Activated CD8-positive, alpha-beta T cell treated with anti-CD3 and anti-CD28 coated beads for 36 hours (primary cell): ENCODE results near the gene NT5DC1. TPM values are rescaled to one million over a fixed set of nuclear protein-coding genes. Genes with fewer than 3 reads are reported as not detected.

ENCODE experiments used
- ATAC-seq: fragments of 200-7000 bp; cut with Tn5 transposase; one replicate; pipeline ENCODE4 v1.10.0; 2021; ENCODE audit warnings: mild to moderate bottlenecking, moderate library complexity
- CTCF ChIA-PET: fragments of 350-600 bp; sonication (Branson Sonifier 250); formaldehyde crosslinking; loops from one replicate; lab custom pipeline; 2021; ENCODE audit warnings: antibody characterized with exemption; lab: Charles Lee
- POLR2A ChIA-PET: fragments of 350-600 bp; sonication (Branson Sonifier 250); formaldehyde crosslinking; loops from one replicate; lab custom pipeline; 2021; ENCODE audit warnings: antibody characterized with exemption; lab: Charles Lee
- DNase-seq: peaks from one replicate; pipeline ENCODE4 v3.0.0-alpha.2; 2020
- H3K27ac Mint-ChIP-seq: one replicate; pipeline ENCODE4 v1.8.0; 2021; ENCODE audit warnings: mild to moderate bottlenecking, mixed read lengths
- H3K27me3 Mint-ChIP-seq: one replicate; pipeline ENCODE4 v1.8.0; 2021; ENCODE audit warnings: mixed read lengths
- H3K36me3 Mint-ChIP-seq: one replicate; pipeline ENCODE4 v1.8.0; 2021; ENCODE audit warnings: low read depth, mixed read lengths
- H3K4me1 Mint-ChIP-seq: one replicate; pipeline ENCODE4 v1.8.0; 2021; ENCODE audit warnings: low read depth, mixed read lengths
- H3K4me3 Mint-ChIP-seq: one replicate; pipeline ENCODE4 v1.8.0; 2021; ENCODE audit warnings: mild to moderate bottlenecking, moderate library complexity, mixed read lengths
- H3K9me3 Mint-ChIP-seq: one replicate; pipeline ENCODE4 v1.8.0; 2021; ENCODE audit warnings: mixed read lengths
- CTCF ChIP-seq: fragments of 200-600 bp; IDR thresholded peaks from one replicate; pipeline ENCODE4 v1.8.0; 2022; ENCODE audit warnings: antibody characterized with exemption, mild to moderate bottlenecking
- intact Hi-C: fragments of 100-400 bp; cut with micrococcal nuclease; formaldehyde crosslinking; loops from one replicate; pipeline ENCODE4 v1.10.0; 2022
- total RNA-seq, 2 experiments: library from RNA; stranded (reverse); gene quantifications; one replicate each; pipeline ENCODE4 v1.2.3, GENCODE V29; 2021

The NT5DC1 gene
- total RNA-seq, 2 experiments from 2014 or later, result 47.8 to 53.3 TPM

DNA sequence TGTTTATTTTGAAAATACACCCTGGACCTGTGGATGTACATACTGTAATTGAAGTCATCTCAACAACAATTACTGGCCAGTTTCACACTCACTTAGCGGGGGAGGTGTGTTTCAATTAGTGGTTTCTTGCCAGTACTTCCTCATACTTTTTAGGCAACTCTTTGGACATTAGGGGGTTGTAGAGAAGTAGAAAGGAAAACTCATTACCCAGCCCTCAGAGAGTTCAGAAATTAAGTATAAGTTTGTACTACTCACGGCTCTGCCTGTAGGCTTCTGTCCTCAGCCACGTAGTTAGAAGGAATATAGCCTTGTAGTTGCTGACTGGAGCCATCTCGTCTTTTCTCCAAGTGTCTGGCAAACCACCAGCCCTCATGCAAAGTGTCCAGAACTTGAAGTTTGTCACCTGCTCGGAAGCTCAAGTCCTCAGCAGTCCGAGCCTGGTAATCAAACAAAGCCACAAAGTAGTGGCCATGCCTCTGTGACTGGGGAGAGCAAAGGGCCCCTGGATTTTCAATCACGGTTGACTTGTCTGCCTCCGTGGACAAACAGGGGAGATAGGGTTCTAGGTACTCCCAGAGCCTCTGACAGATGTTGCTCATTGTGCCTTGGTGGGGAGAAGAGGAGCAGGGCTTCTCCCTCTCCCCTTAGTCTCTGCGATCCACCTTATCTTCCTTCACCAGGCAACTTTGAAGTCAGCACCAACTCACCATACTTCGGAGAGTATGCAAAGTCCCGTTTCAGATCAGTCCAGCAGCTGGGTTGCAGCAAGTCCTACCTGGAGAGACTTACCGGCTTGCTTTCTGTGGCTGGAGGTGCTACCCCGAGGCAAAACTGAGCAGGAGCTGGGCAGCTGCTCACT, 40.7 kb upstream of the NT5DC1 start:
- TF ChIP-seq CTCF, result no peak
- Mint-ChIP-seq H3K4me1 (no peaks in the 10 kb centered on the region), H3K27ac (no peak overlapping the region), H3K4me3 (no peak overlapping the region), H3K9me3 (no peaks in the 10 kb centered on the region), H3K36me3 (no peaks in the 10 kb centered on the region), H3K27me3 (peaks cover 6% of the 10 kb centered on the region)
- no peak for ATAC-seq
- ChIA-PET POLR2A (no interaction called here), CTCF (interaction anchor here (1.2 kb wide), 1 partner anchor 37 kb away, joined by 3 read pairs; no protein-coding TSS in a partner anchor)
- intact Hi-C loops, result no loop called here
- DNase-seq, result no peak

DNA sequence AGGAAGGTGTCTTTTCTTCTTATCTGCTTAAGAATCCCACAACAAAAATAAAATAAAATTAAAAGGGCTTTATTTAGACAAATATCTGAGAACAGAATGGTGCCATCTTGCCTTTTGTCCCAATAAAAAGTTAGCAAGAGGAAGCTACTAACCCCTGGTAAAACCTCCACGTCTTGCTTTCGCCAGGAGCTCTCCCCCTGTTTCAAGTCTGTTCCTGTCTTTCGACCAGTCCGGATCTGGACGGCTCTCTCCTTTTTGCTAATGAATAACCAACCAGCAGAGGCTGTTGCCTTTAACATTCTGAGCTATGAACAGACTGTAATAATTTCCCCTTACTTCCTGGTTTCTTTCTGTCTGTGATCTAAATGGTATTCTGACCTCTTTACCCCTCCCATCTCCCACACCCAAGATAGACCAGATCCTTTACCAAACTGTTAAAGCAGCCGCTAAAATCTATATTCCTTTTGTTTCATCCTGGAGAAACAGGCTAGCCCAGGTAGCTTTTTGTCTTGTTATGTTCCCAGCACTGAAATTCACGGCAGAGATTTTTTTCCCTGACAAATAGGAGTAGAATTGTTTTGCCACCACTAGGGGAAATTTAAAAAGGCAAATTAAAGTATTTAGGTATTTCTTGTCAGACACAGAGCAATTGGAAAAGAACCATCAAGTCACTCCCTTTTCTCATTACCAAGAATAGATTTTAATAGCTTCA, 39.9 kb upstream of the NT5DC1 start, which contains the start of gene FRK:
Gene FRK (minus strand): TSS at position 320 of the 712 bp plus-strand sequence. CDS start 580 bp downstream, outside the sequence.
- TF ChIP-seq CTCF, result no peak
- no peak within 1 kb of the TSS for H3K4me3 Mint-ChIP-seq
- POLR2A ChIA-PET, result interaction anchor here (1.0 kb wide), 1 partner anchor 13 kb away, joined by 3 read pairs; no protein-coding TSS in a partner anchor
- intact Hi-C loops, result no loop called here
- peaks cover 6% of the 10 kb centered on the region for H3K27me3 Mint-ChIP-seq
- H3K4me1 Mint-ChIP-seq, result no peaks in the 10 kb centered on the region
- CTCF ChIA-PET, result interaction anchor here (0.8 to 1.2 kb wide), 4 partner anchors 13 to 165 kb away, joined by 3 to 4 read pairs (median 3); no protein-coding TSS in a partner anchor
- DNase-seq, result no peak
- no peak for ATAC-seq
- no peak within 1 kb of the TSS for H3K27ac Mint-ChIP-seq
- no peaks in the 10 kb centered on the region for H3K9me3 Mint-ChIP-seq
- H3K36me3 Mint-ChIP-seq, result no peaks in the 10 kb centered on the region

DNA sequence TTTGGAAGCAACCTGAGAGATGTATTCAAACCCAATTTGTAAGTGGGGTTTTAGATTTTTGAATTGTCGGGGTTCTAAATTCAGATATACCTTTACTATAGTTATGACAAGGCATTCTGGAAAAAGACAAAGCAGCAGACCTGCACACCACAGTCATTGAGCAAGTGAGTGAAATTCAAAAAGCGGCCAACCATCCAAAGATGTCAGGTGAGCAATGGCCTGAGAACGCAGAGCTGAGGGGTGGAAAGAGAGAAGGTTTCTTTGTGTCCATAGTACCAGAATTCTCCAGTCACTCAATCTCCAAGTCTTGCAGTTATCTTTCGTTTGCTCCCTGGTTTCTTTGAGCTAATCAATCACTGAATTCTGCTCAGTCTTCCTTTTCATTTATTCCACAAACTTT, 38.2 kb upstream of the NT5DC1 start:
- intact Hi-C loops, result no loop called here
- H3K4me3 Mint-ChIP-seq, result no peak overlapping the region
- ATAC-seq (no peak), DNase-seq (no peak)
- no peaks in the 10 kb centered on the region for H3K36me3 Mint-ChIP-seq
- peaks cover 10% of the 10 kb centered on the region for H3K27me3 Mint-ChIP-seq
- TF ChIP-seq CTCF, result no peak
- ChIA-PET POLR2A (no interaction called here), CTCF (no interaction called here)
- no peaks in the 10 kb centered on the region for H3K9me3 Mint-ChIP-seq
- no peaks in the 10 kb centered on the region for H3K4me1 Mint-ChIP-seq
- H3K27ac Mint-ChIP-seq, result no peak overlapping the region

- DNase-seq (no peak), ATAC-seq (no peak)
- H3K9me3 Mint-ChIP-seq, result no peaks in the 10 kb centered on the region
- ChIA-PET CTCF (no interaction called here), POLR2A (no interaction called here)
- no peak overlapping the region for H3K4me3 Mint-ChIP-seq
- no peak for TF ChIP-seq CTCF
- no peaks in the 10 kb centered on the region for H3K4me1 Mint-ChIP-seq
- no peaks in the 10 kb centered on the region for H3K36me3 Mint-ChIP-seq
- intact Hi-C loops, result no loop called here
- no peak overlapping the region for H3K27ac Mint-ChIP-seq
- peaks cover 16% of the 10 kb centered on the region for H3K27me3 Mint-ChIP-seq
Observed at GRCh38 chr6:116064666-116065065, 36.0 kb upstream of the NT5DC1 start.
